GM21619 (cell line): ENCODE results near the gene NEMP2.
"Not testable (repeated sequence)": the region's sequence is repeated elsewhere in the genome, so short reads cannot be mapped to it uniquely, and the experiment has no call there.

Experiments
- ATAC-seq: cut with Tn5 transposase; IDR thresholded peaks from one replicate; pipeline ENCODE4 v1.9.1; 2021; ENCODE audit not compliant: unreplicated experiment

NEMP2 gene

GRCh38 chr2:190526105-190526750, 8.3 kb downstream of the NEMP2 start:
- no peak for ATAC-seq

DNA sequence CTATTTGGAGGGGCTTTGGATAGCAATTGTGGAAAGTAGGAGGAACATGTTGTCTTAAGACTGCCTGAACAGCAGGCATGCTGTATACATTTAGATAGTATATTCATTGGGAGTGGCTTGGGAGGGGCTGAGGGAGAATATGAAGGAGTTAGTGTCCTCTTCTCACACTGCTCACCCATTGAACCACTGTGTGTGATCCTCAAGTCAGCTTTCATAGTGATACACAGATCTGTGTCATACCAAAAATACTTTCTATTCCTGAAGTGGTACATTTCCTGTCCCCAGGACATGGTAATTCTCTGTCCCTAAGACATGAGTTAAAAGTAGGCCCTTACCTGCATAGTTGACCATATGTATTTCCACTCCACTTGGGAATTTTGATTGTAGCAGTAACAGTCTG, 9.6 kb downstream of the NEMP2 start:
- ATAC-seq = no peak

GRCh38 chr2:190519975-190520767, 14.4 kb downstream of the NEMP2 start:
- ATAC-seq = no peak

GRCh38 chr2:190517468-190517867, 17.1 kb downstream of the NEMP2 start:
- no peak for ATAC-seq

- no peak for ATAC-seq
Observed at GRCh38 chr2:190515687-190516086, 18.8 kb downstream of the NEMP2 start.

DNA sequence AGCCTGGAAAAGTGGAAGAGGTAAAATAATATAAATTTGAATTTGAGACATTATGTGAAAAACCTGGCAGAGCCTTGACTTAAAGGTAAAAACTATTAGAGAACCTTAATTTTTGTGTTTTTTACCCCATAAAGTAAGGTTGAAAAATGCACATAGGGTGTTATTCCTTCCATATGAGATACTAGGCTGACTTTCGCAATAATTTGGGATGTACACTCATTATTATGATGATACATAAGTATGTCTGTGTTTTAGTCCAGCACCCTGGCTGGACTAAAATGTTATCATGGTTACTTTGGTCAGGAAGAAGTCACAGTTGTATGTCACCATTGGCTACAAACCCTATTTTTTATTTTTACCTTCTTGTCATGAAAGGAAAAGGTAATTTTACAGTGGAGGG, 19.8 kb downstream of the NEMP2 start:
- ATAC-seq = no peak

GRCh38 chr2:190513877-190514276, 20.6 kb downstream of the NEMP2 start:
- no peak for ATAC-seq

GRCh38 chr2:190512539-190513095, 21.9 kb downstream of the NEMP2 start:
- ATAC-seq = no peak

DNA sequence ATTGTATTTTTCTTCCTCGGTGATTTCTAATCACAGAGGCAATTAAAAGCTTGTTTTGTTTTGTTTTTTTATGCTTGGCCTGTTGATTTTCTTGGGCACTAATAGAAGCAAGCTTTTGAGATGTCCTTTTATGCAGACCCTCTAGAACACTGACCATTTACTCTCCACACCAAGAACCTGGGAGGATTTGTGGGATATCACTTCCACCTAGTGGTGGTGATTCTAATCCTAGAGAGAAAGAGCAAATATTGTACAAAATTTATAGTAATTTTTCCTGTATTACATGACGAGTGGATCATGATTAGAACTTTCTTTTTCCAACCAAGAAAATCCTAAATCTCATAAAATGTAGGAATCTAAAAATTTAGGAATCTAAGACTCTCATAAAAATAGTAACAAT, 23.4 kb downstream of the NEMP2 start:
- no peak for ATAC-seq

GRCh38 chr2:190509895-190510294, 24.6 kb downstream of the NEMP2 start:
- ATAC-seq = not testable (repeated sequence)

GRCh38 chr2:190507135-190507534, 27.4 kb downstream of the NEMP2 start:
- ATAC-seq = no peak

DNA sequence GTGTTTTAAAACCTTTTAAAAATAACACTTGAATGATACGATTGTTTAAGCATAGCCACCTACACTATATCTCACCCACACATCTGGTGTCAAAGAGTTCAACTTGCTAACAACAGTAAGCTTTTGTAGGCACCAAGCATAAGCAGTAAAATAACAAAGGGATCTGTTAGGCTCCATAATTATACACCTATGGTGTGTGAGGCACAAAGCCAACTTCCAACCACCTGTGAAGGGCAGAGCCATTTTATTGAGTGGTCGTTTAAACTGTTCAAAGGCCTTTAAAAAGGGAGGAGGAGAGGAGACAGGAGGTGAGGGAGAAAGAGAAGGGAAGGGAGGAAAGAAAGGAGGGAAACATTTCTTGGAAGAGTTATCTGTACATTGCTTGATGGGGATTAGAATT, 27.9 kb downstream of the NEMP2 start:
- ATAC-seq = no peak

DNA sequence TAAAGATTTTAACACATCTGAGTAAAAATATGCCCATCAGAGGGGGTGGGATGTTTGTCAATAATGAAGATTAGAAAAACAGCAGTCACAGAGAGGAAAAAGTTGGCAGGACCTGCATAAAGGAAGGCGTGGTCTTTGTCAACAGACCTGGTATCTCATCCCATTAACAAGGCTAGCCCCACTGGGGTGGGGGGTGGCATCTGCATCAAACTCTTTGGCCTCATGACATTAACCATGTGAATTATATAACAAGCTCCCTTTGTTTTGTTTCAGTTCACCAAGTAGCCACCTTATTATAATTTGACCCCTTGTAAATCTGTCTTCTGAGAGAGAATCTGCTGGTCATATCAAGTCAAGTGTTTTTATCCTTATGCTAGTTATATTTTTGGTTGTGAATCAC, 28.8 kb downstream of the NEMP2 start:
- ATAC-seq = no peak

- ATAC-seq = no peak
Observed at GRCh38 chr2:190504912-190505311, 29.6 kb downstream of the NEMP2 start.

GRCh38 chr2:190503088-190503487, 31.4 kb downstream of the NEMP2 start:
- ATAC-seq = no peak

GRCh38 chr2:190501702-190502407, 32.7 kb downstream of the NEMP2 start:
- ATAC-seq = no peak

DNA sequence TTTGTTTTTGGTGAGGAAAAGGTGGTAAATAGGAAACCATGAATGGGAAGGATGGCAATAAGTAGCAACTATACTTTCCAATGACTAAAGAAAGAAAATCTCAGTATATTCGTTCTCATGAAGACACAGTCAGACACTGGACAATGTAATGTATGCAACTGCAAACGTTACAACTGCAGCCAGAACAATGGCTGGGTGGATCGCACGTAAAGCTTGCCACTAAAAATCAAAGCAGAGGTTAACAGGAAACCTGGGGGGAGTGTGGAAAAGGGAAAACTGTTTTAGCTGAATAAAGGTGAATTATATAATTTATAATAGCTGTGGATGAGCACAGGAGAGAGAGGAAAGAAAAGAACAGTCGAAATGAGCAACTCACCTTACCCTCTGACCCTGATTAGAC, 33.3 kb downstream of the NEMP2 start:
- ATAC-seq = no peak

DNA sequence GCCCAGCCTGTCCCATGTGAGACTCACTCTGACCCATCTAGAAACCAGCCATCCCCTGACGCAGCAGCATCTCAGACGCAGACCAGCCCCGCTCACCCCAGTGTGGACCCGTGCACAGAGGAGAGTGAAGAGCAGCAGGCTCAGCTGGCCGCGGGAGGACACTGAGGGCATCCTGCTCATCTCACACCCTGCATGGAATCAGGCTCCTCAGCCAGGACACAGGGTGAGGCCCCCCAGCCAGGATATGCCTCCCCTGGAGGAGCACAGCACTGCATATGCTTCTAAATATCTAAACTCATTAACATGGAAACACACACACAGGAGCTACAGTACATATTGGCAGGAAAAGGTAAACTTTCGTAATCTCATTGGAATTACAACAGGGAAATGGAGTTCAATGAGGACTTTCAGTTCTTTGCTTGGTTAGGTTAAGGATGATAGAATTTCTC, 34.4 kb downstream of the NEMP2 start:
- no peak for ATAC-seq

DNA sequence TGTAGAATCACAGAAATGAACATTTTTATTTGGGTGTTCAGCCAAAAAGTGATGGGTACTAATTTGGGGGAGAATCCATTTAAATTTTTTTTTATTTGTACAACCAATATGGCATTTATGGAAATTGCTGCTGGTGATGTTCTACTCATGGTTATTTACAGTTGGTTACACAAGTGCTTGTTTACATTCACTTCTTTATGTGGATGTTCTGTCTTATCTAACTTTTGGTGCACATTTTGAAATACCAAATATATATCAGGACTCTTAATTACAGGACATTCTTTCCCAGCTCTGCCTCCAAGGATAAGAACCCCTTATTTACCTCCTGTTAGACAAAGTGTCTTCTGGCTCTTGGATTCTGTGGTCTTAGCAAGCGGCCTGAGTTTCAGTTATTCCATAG, 35.2 kb downstream of the NEMP2 start:
- no peak for ATAC-seq

GRCh38 chr2:190497428-190497827, 37.1 kb downstream of the NEMP2 start:
- ATAC-seq = no peak

DNA sequence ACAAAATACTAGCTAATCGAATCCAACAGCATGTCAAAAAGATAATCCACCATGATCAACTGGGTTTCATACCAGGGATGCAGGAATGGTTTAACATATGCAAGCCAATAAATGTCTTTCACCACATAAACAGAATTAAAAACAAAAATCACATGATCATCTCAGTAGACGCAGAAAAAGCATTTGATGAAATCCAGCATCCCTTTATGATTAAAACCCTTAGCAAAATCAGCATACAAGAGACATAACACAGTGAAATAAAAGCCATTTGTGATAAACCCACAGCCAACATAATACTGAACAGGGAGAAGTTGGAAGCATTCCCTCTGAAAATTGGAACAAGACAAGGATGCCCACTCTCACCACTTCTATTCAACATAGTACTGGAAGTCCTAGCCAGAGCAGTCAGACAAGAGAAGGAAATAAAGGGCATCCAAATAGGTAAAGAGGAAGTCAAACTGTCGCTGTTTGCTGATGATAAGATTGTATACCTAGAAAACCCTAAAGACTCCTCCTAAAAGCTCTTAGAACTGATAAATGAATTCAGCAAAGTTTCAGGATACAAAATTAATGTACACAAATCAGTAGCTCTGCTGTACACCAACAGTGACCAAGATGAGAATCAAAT, 39.8 kb downstream of the NEMP2 start:
- ATAC-seq = not testable (repeated sequence)
